ENCODE results near the gene WIZ. TPM values are rescaled to one million over a fixed set of nuclear protein-coding genes. Genes with fewer than 3 reads are reported as not detected.

Gene WIZ
- total and polyA plus RNA-seq, 2 of the 8 experiments (the other 6 are each of a cell fraction or from before 2014, with no cell fraction given): 12.5 to 33.2 TPM

DNA sequence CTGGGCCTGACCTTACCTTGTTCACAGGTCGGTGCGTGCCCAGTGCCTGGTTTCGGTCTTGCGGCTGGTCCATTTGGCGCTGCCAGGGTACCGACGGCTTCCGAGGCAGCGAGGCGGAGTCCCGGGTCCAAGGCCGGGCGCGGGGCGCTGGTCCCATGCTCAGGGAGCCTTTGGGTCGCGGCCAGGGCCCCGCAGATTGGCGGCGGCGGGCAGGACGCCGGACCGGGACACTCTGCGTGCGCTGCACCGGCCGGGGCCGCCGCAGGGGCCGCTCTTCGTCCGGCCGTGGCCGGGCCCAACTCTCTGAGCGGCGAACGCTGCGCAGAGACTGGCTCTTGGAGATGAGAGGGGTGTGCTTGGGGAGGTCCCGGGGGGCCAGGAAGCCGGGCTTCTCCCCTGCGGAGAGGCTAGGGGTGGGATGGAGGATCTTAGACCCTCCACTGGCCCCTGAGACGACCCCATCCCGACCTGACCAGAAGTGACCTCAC, 3.4 kb upstream of the WIZ start (continued):
- no peak for TF ChIP-seq CHD7 (IDR thresholded peaks at IDR 0.05; ENCODE audit: insufficient replicate concordance, low read length)
- no peak for TF ChIP-seq JUND (IDR thresholded peaks at IDR 0.05; ENCODE audit: low read length)
- TF ChIP-seq GTF2F1 (IDR thresholded peaks at IDR 0.05; ENCODE audit: borderline replicate concordance, low read depth, low read length): no peak
- TF ChIP-seq BRCA1 (IDR thresholded peaks at IDR 0.05; ENCODE audit: low read depth, low read length): no peak
- no peak for TF ChIP-seq RBBP5 (IDR thresholded peaks at IDR 0.05; ENCODE audit: borderline replicate concordance, low read depth, low read length)
- peak in 1 of 2 experiments; percentile 40; a peak in 1 of 4 replicates for TF ChIP-seq RAD21 (IDR thresholded peaks at IDR 0.05 in 1 of 2, conservative IDR thresholded peaks at IDR 0.05 in 1 of 2; ENCODE audit: low read depth in 2 of 2, low read length in 2 of 2)
- peak; percentile 44 for TF ChIP-seq ASH2L (IDR thresholded peaks at IDR 0.05; ENCODE audit: low read length)
- no peak for TF ChIP-seq CBX5 (IDR thresholded peaks at IDR 0.05; ENCODE audit: low read depth, low read length)
- TF ChIP-seq EZH2 (IDR thresholded peaks at IDR 0.05; ENCODE audit: low read depth, low read length, severe bottlenecking): peak; percentile 28
- TF ChIP-seq KDM4A (IDR thresholded peaks at IDR 0.05; ENCODE audit: low read depth, low read length, severe bottlenecking): no peak

Measured in H1 (cell line).